Ammon's horn (tissue), 1 donor: ENCODE results near the gene OCRL.

ENCODE experiments used
- DNase-seq: peaks from one replicate; pipeline ENCODE4 v3.0.0-alpha.2; 2016; ENCODE audit warnings: low spot score

OCRL gene

GRCh38 chrX:129636175-129636681 is 96.2 kb downstream of the OCRL start:
- no peak for DNase-seq

- DNase-seq = peak; percentile 75
These were observed 97.4 kb downstream of the OCRL start for GRCh38 chrX:129637217-129638109.

GRCh38 chrX:129638917-129639316 is 98.9 kb downstream of the OCRL start:
- DNase-seq = no peak

GRCh38 chrX:129640737-129641136 is 100.7 kb downstream of the OCRL start:
- no peak for DNase-seq

- DNase-seq = no peak
These were observed 101.4 kb downstream of the OCRL start for GRCh38 chrX:129641469-129641868.

GRCh38 chrX:129641941-129642340 is 101.9 kb downstream of the OCRL start:
- DNase-seq = no peak
